Sigmoid colon (tissue), 4 donors: ENCODE measurements around the gene APPBP2.

Experiments
- EP300 ChIP-seq, 4 donors: sonication (generic); formaldehyde crosslinking; IDR thresholded peaks; one replicate each; pipeline ENCODE4 v1.6.1; 2017; ENCODE audit warnings: antibody characterized with exemption in 4 of 4
- TF ChIP-seq, protein P1 (sequence below), 4 experiments: fragments of 450-650 bp in 3 of 4; fragments of 200-600 bp in 1 of 4; IDR thresholded peaks; one replicate each; pipeline ENCODE4 v1.5.1; 2016 to 2019; ENCODE audit warnings: antibody characterized with exemption in 4 of 4, mild to moderate bottlenecking in 3 of 4, moderate library complexity in 2 of 4

DNA sequence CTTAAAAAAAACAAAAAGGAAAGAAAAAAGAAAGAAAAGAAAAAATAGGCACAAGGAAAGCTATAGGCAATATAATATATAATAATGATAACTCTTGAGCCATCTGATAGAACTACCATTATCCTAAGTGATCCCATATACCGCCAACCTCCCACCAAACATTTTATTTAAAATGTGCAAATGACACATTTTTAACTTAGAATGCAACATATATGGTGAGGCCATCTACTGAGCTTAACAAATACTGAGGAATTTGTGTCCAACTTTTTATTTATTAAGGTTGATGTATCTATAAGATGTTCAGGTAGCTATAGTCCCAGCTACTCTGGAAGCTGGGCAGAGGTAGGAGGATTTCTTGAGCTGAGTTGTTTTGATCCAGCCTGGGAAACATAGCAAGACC lies 14.4 kb upstream of the APPBP2 start:
- no peak for TF ChIP-seq EP300 (IDR thresholded peaks at IDR 0.05)
- TF ChIP-seq, protein P1, sequence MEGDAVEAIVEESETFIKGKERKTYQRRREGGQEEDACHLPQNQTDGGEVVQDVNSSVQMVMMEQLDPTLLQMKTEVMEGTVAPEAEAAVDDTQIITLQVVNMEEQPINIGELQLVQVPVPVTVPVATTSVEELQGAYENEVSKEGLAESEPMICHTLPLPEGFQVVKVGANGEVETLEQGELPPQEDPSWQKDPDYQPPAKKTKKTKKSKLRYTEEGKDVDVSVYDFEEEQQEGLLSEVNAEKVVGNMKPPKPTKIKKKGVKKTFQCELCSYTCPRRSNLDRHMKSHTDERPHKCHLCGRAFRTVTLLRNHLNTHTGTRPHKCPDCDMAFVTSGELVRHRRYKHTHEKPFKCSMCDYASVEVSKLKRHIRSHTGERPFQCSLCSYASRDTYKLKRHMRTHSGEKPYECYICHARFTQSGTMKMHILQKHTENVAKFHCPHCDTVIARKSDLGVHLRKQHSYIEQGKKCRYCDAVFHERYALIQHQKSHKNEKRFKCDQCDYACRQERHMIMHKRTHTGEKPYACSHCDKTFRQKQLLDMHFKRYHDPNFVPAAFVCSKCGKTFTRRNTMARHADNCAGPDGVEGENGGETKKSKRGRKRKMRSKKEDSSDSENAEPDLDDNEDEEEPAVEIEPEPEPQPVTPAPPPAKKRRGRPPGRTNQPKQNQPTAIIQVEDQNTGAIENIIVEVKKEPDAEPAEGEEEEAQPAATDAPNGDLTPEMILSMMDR (IDR thresholded peaks at IDR 0.05), result no peak
